Measurements from ENCODE around the gene HOXA3.

HOXA3 gene

DNA sequence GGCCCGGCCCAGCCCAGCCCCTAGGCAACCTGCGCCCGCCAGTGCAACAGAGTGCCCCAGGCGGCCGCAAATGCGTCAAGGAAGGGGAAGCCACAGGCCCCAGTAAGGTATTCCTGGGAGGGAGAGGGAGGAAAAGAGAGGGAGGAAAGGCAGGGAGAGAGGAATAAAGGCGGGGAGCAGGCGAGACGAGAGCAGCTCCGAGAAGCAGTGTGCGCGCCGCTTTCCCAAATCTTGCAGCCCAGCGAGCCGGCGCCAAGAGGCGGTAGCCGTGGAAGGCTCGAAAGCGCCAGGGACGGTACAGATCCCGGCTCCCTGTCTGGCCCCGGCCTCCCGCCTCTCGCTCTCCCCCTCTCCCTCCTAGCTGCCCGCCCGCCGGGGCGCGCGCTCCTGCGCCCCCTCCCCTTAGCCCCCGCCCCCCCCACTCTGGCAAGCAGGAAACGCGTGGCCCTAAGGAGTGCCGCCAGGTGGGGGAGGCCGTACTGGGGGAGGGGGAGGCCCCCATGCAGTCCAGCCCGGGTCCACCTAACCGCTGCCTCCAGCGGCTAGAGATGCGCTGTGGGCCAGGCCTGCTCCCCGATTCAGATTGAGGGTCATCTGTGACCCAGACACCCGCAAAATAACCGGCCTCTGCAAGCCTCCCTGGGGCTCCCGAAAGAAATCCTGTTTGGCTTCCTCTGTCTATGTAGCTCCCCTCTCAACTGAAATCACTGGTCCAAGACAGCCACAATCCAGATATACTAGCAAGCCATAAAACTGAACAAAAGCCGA lies 17.5 kb upstream of the HOXA3 start:
- no peak for DNase-seq (ENCODE audit: low read depth)
- TF ChIP-seq, protein P1, sequence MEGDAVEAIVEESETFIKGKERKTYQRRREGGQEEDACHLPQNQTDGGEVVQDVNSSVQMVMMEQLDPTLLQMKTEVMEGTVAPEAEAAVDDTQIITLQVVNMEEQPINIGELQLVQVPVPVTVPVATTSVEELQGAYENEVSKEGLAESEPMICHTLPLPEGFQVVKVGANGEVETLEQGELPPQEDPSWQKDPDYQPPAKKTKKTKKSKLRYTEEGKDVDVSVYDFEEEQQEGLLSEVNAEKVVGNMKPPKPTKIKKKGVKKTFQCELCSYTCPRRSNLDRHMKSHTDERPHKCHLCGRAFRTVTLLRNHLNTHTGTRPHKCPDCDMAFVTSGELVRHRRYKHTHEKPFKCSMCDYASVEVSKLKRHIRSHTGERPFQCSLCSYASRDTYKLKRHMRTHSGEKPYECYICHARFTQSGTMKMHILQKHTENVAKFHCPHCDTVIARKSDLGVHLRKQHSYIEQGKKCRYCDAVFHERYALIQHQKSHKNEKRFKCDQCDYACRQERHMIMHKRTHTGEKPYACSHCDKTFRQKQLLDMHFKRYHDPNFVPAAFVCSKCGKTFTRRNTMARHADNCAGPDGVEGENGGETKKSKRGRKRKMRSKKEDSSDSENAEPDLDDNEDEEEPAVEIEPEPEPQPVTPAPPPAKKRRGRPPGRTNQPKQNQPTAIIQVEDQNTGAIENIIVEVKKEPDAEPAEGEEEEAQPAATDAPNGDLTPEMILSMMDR (IDR thresholded peaks at IDR 0.05; ENCODE audit: low read depth, low read length, missing control alignments) = no peak
- in situ Hi-C loops (cut with HindIII; ENCODE audit: low sequenced_read_pairs) = loop anchor here (25.0 kb wide), 1 partner anchor 1008 kb away; the partner anchor contains the start of gene NFE2L3
- no peak overlapping the region for H3K4me3 ChIP-seq (ENCODE audit: low read depth, low read length)

DNA sequence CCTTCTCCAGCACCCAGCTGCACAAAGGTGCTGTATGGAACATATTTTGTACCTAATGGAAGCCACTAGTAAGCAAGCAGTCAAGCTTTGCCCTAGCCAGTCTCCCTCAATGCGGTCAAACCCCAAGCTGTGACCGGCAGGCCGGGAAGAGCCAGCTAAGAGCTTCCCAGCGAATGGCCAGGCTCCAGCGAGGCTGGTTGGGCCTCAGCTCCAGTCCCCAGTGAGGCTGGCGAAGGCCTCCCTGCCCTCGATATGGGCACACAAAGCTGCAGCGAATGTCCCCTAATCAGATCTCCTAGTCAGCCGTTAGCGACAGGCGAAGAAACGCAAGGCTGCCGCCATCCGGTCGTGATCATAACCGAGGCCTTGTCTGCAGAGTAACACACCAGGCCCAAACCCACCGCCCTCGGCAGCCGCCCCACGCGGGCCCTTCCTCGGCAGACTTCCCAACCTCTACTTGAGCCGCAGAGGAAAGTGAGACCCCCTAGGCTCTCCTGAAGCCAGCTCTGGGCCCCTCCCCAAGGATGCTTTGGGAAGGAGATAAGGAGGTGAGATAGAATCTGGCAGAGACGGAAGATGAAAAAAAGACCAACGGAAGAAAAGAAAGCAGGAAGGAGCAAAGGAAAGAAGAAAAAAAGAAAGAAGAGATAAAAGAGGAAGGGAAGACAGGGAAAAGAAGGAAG lies 16.0 kb upstream of the HOXA3 start:
- TF ChIP-seq, protein P1 (IDR thresholded peaks at IDR 0.05; ENCODE audit: low read depth, low read length, missing control alignments) = no peak
- in situ Hi-C loops (cut with HindIII; ENCODE audit: low sequenced_read_pairs) = loop anchor here (25.0 kb wide), 1 partner anchor 1006 kb away; the partner anchor contains the start of gene NFE2L3
- no peak overlapping the region for H3K4me3 ChIP-seq (ENCODE audit: low read depth, low read length)
- DNase-seq (ENCODE audit: low read depth) = no peak

GRCh38 chr7:27167916-27168264 lies 15.5 kb upstream of the HOXA3 start:
- H3K4me3 ChIP-seq (ENCODE audit: low read depth, low read length) = no peak overlapping the region
- DNase-seq (ENCODE audit: low read depth) = no peak
- TF ChIP-seq, protein P1 (IDR thresholded peaks at IDR 0.05; ENCODE audit: low read depth, low read length, missing control alignments) = no peak
- in situ Hi-C loops (cut with HindIII; ENCODE audit: low sequenced_read_pairs) = loop anchor here (25.0 kb wide), 1 partner anchor 1006 kb away; the partner anchor contains the start of gene NFE2L3

GRCh38 chr7:27166531-27167505 lies 14.4 kb upstream of the HOXA3 start:
- in situ Hi-C loops (cut with HindIII; ENCODE audit: low sequenced_read_pairs) = loop anchor here (25.0 kb wide), 1 partner anchor 1005 kb away; the partner anchor contains the start of gene NFE2L3
- DNase-seq (ENCODE audit: low read depth) = no peak
- TF ChIP-seq, protein P1 (IDR thresholded peaks at IDR 0.05; ENCODE audit: low read depth, low read length, missing control alignments) = no peak
- H3K4me3 ChIP-seq (ENCODE audit: low read depth, low read length) = no peak overlapping the region

GRCh38 chr7:27165996-27166530 lies 13.7 kb upstream of the HOXA3 start:
- in situ Hi-C loops (cut with HindIII; ENCODE audit: low sequenced_read_pairs) = loop anchor here (25.0 kb wide), 1 partner anchor 1004 kb away; the partner anchor contains the start of gene NFE2L3
- no peak for DNase-seq (ENCODE audit: low read depth)
- no peak overlapping the region for H3K4me3 ChIP-seq (ENCODE audit: low read depth, low read length)
- TF ChIP-seq, protein P1 (IDR thresholded peaks at IDR 0.05; ENCODE audit: low read depth, low read length, missing control alignments) = no peak
